Activated naive CD4-positive, alpha-beta T cell treated with anti-CD3 and anti-CD28 coated beads, Interleukin-2, amount 50 U/mL, for 72 hours (primary cell): ENCODE data around the gene LCA5L. TPM values are rescaled to one million over a fixed set of nuclear protein-coding genes. Genes with fewer than 3 reads are reported as not detected.

ENCODE experiments used
- ATAC-seq, 2 donors: fragments of 150-1000 bp; cut with Tn5 transposase; 2 replicates each; pipeline ENCODE4 v1.10.0; 2021; ENCODE audit warnings: mild to moderate bottlenecking in 2 of 2, moderate library complexity in 2 of 2
- DNase-seq, 2 donors: peaks; one replicate each; pipeline ENCODE4 v3.0.0; 2021 to 2022; ENCODE audit warnings: low spot score in 2 of 2
- H3K27ac Mint-ChIP-seq, 2 donors: one replicate each; pipeline ENCODE4 v1.8.0; 2022; ENCODE audit warnings: mild to moderate bottlenecking in 2 of 2, mixed read lengths in 2 of 2
- H3K36me3 Mint-ChIP-seq, 2 donors: one replicate each; pipeline ENCODE4 v1.8.0; 2022; ENCODE audit warnings: mixed read lengths in 2 of 2
- H3K9me3 Mint-ChIP-seq, 2 donors: one replicate each; pipeline ENCODE4 v1.8.0; 2022; ENCODE audit warnings: mixed read lengths in 2 of 2
- total RNA-seq, 2 donors: library from RNA; stranded (reverse); gene quantifications; one replicate each; pipeline ENCODE4 v1.2.3, GENCODE V29; 2022

Gene LCA5L
- total RNA-seq = not detected

DNA sequence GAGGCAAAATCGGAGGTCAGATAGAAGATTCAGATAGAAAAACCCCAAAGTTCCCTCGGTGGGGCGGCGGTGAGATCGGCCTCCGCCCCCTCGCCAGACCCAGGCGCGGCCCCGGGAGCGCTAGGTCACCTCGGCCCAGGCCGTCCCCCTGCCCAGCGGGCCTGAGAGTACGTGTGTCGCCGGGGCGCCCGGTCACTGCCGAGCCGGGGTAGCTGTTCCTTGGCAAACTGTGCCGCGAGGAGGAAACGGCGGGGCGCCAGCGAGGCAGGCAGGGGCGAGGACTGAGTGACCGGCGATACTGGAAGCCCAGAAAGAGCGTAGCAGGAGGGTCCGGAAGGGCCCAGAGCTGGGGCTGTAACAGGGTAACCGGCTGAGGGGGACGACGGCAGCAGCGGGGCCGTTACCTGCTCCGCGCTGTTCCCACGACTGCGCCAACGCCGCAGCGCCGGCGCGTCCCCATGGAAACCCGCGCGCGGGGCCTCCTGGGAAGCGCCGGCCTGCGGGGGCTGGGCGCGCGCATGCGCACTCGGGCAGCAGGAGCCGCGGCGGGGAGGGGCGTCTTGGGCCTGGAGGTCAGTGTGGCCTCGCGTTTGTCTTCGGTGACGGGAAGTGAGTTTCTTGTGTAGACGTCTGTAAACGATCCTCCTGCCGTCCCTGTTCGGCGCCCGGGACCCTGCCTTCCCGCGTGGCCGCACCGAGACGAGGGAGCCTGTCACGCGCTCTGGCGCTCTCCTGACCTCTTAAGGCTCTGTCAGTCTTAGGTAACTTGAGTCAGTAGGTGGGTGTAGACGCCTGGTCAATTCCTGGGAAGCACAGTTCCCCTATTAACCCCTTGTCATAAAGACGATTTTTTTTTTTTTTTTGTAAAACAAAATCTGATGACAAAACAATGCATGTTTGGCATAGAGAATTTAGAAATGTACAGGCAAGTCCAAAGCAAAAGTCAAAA, at the start of gene LCA5L:
Gene LCA5L (minus strand): TSS at position 458 of the 949 bp plus-strand sequence. CDS start 17,285 bp downstream, outside the sequence.
- Mint-ChIP-seq H3K27ac (peak within 1 kb of the TSS; percentile 90 to 91), H3K36me3 (no peaks in the 10 kb centered on the region), H3K9me3 (no peaks in the 10 kb centered on the region)
- DNase-seq (peak; percentile 94 to 96), ATAC-seq (peak; percentile 93 to 95)

DNA sequence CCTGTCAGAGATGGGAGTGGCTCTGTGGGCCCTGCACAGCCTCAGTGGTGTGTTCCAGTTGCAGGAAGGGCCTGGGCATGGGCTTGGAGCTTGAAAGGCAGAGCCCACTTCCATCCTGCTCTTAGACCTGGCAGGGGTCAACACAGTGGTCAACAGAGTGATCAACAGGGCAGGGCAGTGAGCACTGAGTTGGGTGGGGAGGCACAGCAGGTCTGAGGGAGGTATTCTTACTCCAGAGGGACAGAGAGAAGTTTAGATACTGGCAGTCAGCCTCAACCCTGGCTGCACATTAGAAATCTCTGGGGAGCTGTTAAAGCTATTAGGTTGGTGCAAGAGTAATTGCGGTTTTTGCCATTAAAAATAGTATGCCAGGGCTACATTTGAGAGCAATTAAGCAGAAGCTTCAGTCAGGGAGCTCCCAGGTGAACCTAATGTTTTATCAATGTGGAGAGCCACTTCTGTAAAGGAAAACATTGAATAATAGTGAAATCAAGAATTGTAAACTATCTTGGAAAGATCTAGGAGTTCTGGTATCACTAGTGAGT, 43.9 kb upstream of the LCA5L start:
- DNase-seq = no peak
- ATAC-seq = no peak
- H3K36me3 Mint-ChIP-seq = no peaks in the 10 kb centered on the region
- H3K27ac Mint-ChIP-seq = peak overlapping the region in 1 of 2 donors; percentile 25
- peaks cover 3 to 4% of the 10 kb centered on the region in 2 donors for H3K9me3 Mint-ChIP-seq

- ATAC-seq (no peak), DNase-seq (no peak)
- Mint-ChIP-seq H3K27ac (no peak overlapping the region), H3K9me3 (no peaks in the 10 kb centered on the region), H3K36me3 (no peaks in the 10 kb centered on the region)
Measured at GRCh38 chr21:39484711-39485276, 39.2 kb upstream of the LCA5L start.

- no peaks in the 10 kb centered on the region for H3K36me3 Mint-ChIP-seq
- no peak overlapping the region for H3K27ac Mint-ChIP-seq
- DNase-seq (no peak), ATAC-seq (no peak)
- no peaks in the 10 kb centered on the region for H3K9me3 Mint-ChIP-seq
Measured at GRCh38 chr21:39483917-39484316, 38.3 kb upstream of the LCA5L start.

DNA sequence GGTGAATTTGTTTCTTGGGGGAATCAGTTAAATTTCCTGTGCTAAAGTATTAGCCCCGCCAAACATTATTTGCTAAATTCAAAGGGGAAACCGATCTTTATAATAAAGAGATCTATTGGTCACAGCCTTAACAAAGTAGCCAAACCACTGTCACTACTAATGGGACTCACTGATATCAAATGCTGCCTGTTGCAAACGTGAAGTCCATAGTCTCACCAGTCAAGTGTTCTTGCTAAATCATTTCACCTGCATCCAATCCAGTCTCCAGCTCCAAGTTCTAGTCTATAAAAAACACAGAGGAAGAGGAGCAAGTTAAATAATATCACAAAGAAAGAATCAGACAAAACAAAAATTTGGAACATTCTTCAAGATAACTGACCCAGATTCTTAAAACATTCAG, 36.3 kb upstream of the LCA5L start:
- no peak for DNase-seq
- H3K27ac Mint-ChIP-seq = no peak overlapping the region
- no peak for ATAC-seq
- H3K36me3 Mint-ChIP-seq = no peaks in the 10 kb centered on the region
- no peaks in the 10 kb centered on the region for H3K9me3 Mint-ChIP-seq

GRCh38 chr21:39480271-39480670, 34.7 kb upstream of the LCA5L start:
- ATAC-seq (no peak), DNase-seq (no peak)
- H3K9me3 Mint-ChIP-seq = no peaks in the 10 kb centered on the region
- no peaks in the 10 kb centered on the region for H3K36me3 Mint-ChIP-seq
- no peak overlapping the region for H3K27ac Mint-ChIP-seq

DNA sequence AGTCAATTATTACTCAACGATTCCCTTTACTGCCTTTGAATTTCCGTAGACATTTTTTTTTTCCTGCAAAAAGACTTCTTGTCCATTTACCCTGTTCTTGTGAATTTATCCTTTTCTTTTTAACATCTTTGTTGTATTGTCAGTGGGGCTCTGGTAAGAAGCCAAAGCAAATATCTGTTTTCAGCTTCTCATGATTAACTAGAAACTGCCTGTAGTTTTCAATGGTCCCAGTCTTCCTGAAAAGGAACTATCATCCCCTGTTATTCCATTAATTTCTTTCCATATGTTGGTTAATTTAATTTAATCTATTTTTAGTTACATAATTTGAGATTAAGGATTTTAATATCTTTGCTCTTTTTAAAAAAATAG, 34.2 kb upstream of the LCA5L start:
- no peak overlapping the region for H3K27ac Mint-ChIP-seq
- no peaks in the 10 kb centered on the region for H3K36me3 Mint-ChIP-seq
- DNase-seq = no peak
- H3K9me3 Mint-ChIP-seq = no peaks in the 10 kb centered on the region
- no peak for ATAC-seq

- ATAC-seq (no peak), DNase-seq (no peak)
- Mint-ChIP-seq H3K36me3 (no peaks in the 10 kb centered on the region), H3K27ac (no peak overlapping the region), H3K9me3 (no peaks in the 10 kb centered on the region)
Measured at GRCh38 chr21:39479164-39479813, 33.7 kb upstream of the LCA5L start.

DNA sequence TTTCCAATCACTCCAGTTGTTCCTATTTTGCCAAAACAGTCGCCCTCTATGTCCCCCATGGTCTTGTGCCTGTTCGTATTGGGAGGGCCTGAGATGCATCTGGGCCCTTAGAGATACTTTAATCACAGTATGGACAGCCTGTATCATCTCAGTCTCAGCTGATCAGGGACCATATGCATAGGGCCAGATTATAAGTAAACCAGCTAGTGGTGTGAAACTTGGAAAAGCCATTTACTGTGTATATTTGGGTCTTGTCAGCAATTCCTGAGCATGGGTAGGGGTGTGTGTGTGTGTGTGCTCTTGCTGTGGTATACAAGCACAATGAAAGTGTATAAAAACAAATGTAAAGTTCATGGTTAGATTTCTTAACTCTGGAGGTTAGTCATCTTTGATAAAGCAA, 29.0 kb upstream of the LCA5L start:
- no peaks in the 10 kb centered on the region for H3K9me3 Mint-ChIP-seq
- DNase-seq (no peak), ATAC-seq (no peak)
- no peak overlapping the region for H3K27ac Mint-ChIP-seq
- no peaks in the 10 kb centered on the region for H3K36me3 Mint-ChIP-seq

- DNase-seq (no peak), ATAC-seq (no peak)
- no peak overlapping the region for H3K27ac Mint-ChIP-seq
- no peaks in the 10 kb centered on the region for H3K36me3 Mint-ChIP-seq
- H3K9me3 Mint-ChIP-seq = no peaks in the 10 kb centered on the region
Measured at GRCh38 chr21:39472786-39473185, 27.2 kb upstream of the LCA5L start.

DNA sequence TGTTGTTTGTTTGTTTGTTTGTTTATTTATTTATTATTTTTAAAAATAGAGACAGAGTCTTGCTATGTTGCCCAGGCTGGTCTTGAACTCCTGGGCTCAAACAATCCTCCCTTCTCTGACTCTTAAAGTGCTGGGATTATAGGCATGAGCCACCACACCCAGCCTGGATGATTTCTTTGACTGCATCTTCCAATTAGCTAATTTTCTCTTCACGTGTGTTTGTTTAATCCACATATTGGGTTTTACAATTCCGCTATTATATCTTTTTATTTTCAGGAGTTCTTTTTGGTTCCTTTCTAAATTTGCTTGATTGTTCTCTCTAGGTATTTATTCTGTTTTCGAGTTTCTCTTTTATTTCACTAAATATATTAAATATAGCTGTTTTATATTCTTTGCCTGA, 26.0 kb upstream of the LCA5L start:
- no peak for DNase-seq
- no peaks in the 10 kb centered on the region for H3K9me3 Mint-ChIP-seq
- no peaks in the 10 kb centered on the region for H3K36me3 Mint-ChIP-seq
- H3K27ac Mint-ChIP-seq = no peak overlapping the region
- ATAC-seq = no peak

DNA sequence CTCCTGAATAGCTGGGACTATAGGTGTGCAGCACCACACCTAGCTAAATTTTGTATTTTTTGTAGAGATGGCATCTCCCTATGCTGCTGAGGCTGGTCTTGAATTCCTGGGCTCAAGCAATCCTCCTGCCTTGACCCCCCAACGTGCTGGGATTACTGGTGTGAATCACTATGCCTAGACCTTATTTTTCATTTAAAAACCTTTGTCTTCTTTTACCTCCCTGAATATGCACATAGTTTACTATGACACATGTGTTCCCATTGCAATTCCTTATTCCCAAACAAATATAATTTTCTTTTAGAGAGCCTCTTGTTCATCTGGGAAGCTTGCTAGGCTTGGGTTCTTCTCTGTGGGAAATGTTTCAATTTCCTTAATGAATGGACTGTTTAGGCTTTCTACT, 23.0 kb upstream of the LCA5L start:
- H3K36me3 Mint-ChIP-seq = no peaks in the 10 kb centered on the region
- H3K9me3 Mint-ChIP-seq = no peaks in the 10 kb centered on the region
- DNase-seq = no peak
- ATAC-seq = no peak
- H3K27ac Mint-ChIP-seq = no peak overlapping the region

GRCh38 chr21:39467746-39468145, 22.2 kb upstream of the LCA5L start:
- no peak for DNase-seq
- H3K36me3 Mint-ChIP-seq = no peaks in the 10 kb centered on the region
- no peak overlapping the region for H3K27ac Mint-ChIP-seq
- no peaks in the 10 kb centered on the region for H3K9me3 Mint-ChIP-seq
- ATAC-seq = no peak

DNA sequence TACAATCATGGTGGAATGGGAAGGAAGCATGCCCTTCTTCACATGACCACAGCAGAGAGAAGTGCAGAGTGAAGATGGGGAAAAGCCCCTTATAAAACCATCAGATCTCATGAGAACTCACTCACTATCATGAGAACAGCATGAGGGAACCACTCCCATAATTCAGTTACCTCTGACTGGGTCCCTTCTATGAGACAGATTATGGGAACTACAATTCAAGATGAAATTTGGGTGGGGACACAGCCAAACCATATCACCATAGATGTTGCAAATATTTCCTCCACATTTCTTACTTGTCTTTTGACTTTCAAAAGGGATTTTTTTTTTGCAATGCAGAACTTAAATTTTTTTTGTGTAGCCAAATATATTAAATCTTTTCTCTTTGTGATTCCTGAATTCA, 21.0 kb upstream of the LCA5L start:
- H3K9me3 Mint-ChIP-seq = no peaks in the 10 kb centered on the region
- no peaks in the 10 kb centered on the region for H3K36me3 Mint-ChIP-seq
- DNase-seq (no peak), ATAC-seq (no peak)
- no peak overlapping the region for H3K27ac Mint-ChIP-seq

GRCh38 chr21:39463308-39463707, 17.7 kb upstream of the LCA5L start:
- ATAC-seq (no peak), DNase-seq (no peak)
- no peaks in the 10 kb centered on the region for H3K9me3 Mint-ChIP-seq
- no peak overlapping the region for H3K27ac Mint-ChIP-seq
- no peaks in the 10 kb centered on the region for H3K36me3 Mint-ChIP-seq

DNA sequence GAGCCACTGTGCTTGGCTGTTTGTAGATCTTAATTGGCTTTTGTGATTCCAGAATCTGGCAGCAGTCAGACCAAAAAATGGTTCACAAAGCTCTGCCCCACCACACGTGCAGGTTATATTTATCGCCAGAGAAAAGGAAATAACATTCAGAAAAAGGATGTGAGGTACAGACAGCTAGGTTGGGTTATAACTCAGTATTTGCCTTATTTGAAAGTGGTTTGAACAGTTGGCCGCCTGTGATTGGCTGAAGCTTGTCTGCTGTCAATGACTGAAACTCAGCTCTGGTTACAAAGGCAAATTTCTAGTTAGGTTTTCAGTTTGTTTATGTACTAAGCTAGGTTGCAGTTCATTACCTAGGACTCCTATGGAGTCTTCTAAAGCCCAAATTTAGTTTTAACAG, 15.8 kb upstream of the LCA5L start:
- no peaks in the 10 kb centered on the region for H3K36me3 Mint-ChIP-seq
- no peaks in the 10 kb centered on the region for H3K9me3 Mint-ChIP-seq
- DNase-seq (no peak), ATAC-seq (peak in 1 of 2 donors; percentile 68)
- H3K27ac Mint-ChIP-seq = no peak overlapping the region

DNA sequence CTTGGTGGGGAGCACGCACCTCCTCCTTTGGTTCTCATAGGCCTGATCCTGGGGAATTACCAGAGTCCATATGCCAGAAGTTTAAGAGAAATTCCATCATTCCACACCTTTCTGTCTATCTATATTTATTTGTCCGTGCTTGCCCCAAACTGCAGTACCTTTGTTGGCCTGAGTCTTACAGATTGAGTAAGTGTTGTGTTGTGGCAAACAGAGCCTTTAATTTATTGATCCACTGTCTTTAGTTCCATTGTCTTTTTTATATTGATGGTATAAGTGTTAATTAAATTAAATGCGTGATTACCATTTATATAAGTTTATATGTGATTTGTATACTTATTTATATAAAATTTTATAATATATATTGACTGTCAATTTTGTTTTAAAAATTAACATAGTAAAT, 11.1 kb upstream of the LCA5L start:
- H3K27ac Mint-ChIP-seq = no peak overlapping the region
- H3K9me3 Mint-ChIP-seq = no peaks in the 10 kb centered on the region
- ATAC-seq (no peak), DNase-seq (no peak)
- no peaks in the 10 kb centered on the region for H3K36me3 Mint-ChIP-seq
